ENCODE data around the gene ADNP2. TPM values are rescaled to one million over a fixed set of nuclear protein-coding genes. Genes with fewer than 3 reads are reported as not detected.
"Not testable (repeated sequence)": the region's sequence is repeated elsewhere in the genome, so short reads cannot be mapped to it uniquely, and the experiment has no call there.

The ADNP2 gene
- total RNA-seq, 1 donor from 2014 or later, result 5.4 TPM

- ATAC-seq, result no peak
- DNase-seq (ENCODE audit: low spot score), result no peak
Measured at GRCh38 chr18:80145196-80145804, 36.2 kb downstream of the ADNP2 start.

- ATAC-seq, result peak; percentile 51
- no peak for DNase-seq (ENCODE audit: low spot score)
Measured at GRCh38 chr18:80147037-80147417, 38.0 kb downstream of the ADNP2 start.

GRCh38 chr18:80147418-80148325, 38.6 kb downstream of the ADNP2 start:
- ATAC-seq, result peak; percentile 86
- DNase-seq (ENCODE audit: low spot score), result peak; percentile 86

GRCh38 chr18:80148326-80149199, 39.5 kb downstream of the ADNP2 start:
- DNase-seq (ENCODE audit: low spot score) (no peak), ATAC-seq (peak; percentile 27)

- peak; percentile 34 for ATAC-seq
- no peak for DNase-seq (ENCODE audit: low spot score)
Measured at GRCh38 chr18:80149667-80150066, 40.6 kb downstream of the ADNP2 start.

GRCh38 chr18:80154293-80154692, 45.2 kb downstream of the ADNP2 start:
- ATAC-seq (peak; percentile 56), DNase-seq (ENCODE audit: low spot score) (no peak)

GRCh38 chr18:80157708-80158343, 48.8 kb downstream of the ADNP2 start:
- DNase-seq (ENCODE audit: low spot score) (peak; percentile 77), ATAC-seq (peak; percentile 89)

- DNase-seq (ENCODE audit: low spot score) (no peak), ATAC-seq (no peak)
Measured at GRCh38 chr18:80158365-80158764, 49.3 kb downstream of the ADNP2 start.

- peak; percentile 26 for ATAC-seq
- no peak for DNase-seq (ENCODE audit: low spot score)
Measured at GRCh38 chr18:80159713-80160636, 50.9 kb downstream of the ADNP2 start.

- DNase-seq (ENCODE audit: low spot score), result no peak
- ATAC-seq, result no peak
Measured at GRCh38 chr18:80161781-80162417, 52.8 kb downstream of the ADNP2 start.

GRCh38 chr18:80163183-80163582, 54.1 kb downstream of the ADNP2 start:
- peak; percentile 13 for ATAC-seq
- DNase-seq (ENCODE audit: low spot score), result no peak

- not testable (repeated sequence) for ATAC-seq; DNase-seq (ENCODE audit: low spot score)
Measured at GRCh38 chr18:80164727-80165355, 55.8 kb downstream of the ADNP2 start.

- ATAC-seq, result no peak
Measured at GRCh38 chr18:80166240-80166639, 57.2 kb downstream of the ADNP2 start.

GRCh38 chr18:80166725-80167124, 57.7 kb downstream of the ADNP2 start:
- ATAC-seq, result no peak

More at GRCh38 chr18:80166240-80166639, 57.2 kb downstream of the ADNP2 start:
- no peak for DNase-seq (ENCODE audit: low spot score)

GRCh38 chr18:80167331-80167730, 58.3 kb downstream of the ADNP2 start:
- ATAC-seq (no peak), DNase-seq (ENCODE audit: low spot score) (no peak)

More at GRCh38 chr18:80166725-80167124, 57.7 kb downstream of the ADNP2 start:
- DNase-seq (ENCODE audit: low spot score), result no peak

GRCh38 chr18:80167931-80168330, 58.9 kb downstream of the ADNP2 start:
- ATAC-seq (no peak), DNase-seq (ENCODE audit: low spot score) (no peak)

GRCh38 chr18:80168346-80168745, 59.3 kb downstream of the ADNP2 start:
- DNase-seq (ENCODE audit: low spot score) (no peak), ATAC-seq (no peak)

GRCh38 chr18:80168982-80169381, 59.9 kb downstream of the ADNP2 start:
- no peak for DNase-seq (ENCODE audit: low spot score)

GRCh38 chr18:80169607-80170006, 60.5 kb downstream of the ADNP2 start:
- ATAC-seq (no peak), DNase-seq (ENCODE audit: low spot score) (no peak)

More at GRCh38 chr18:80168982-80169381, 59.9 kb downstream of the ADNP2 start:
- ATAC-seq, result no peak

Measured in left lobe of liver (tissue), 2 donors.